22Rv1 (cell line): ENCODE data around the gene PDK2.

Source experiments
- ZFX ChIP-seq: fragments of 450-650 bp; IDR thresholded peaks from 2 replicates; pipeline ENCODE4 v1.6.1; 2017; ENCODE audit warnings: antibody characterized with exemption, borderline replicate concordance
- TF ChIP-seq, protein P1 (sequence below): fragments of 450-650 bp; IDR thresholded peaks from 2 replicates; pipeline ENCODE4 v1.5.1; 2017; ENCODE audit warnings: mild to moderate bottlenecking

GRCh38 chr17:50135316-50136095 lies 40.4 kb downstream of the PDK2 start:
- TF ChIP-seq, protein P1, sequence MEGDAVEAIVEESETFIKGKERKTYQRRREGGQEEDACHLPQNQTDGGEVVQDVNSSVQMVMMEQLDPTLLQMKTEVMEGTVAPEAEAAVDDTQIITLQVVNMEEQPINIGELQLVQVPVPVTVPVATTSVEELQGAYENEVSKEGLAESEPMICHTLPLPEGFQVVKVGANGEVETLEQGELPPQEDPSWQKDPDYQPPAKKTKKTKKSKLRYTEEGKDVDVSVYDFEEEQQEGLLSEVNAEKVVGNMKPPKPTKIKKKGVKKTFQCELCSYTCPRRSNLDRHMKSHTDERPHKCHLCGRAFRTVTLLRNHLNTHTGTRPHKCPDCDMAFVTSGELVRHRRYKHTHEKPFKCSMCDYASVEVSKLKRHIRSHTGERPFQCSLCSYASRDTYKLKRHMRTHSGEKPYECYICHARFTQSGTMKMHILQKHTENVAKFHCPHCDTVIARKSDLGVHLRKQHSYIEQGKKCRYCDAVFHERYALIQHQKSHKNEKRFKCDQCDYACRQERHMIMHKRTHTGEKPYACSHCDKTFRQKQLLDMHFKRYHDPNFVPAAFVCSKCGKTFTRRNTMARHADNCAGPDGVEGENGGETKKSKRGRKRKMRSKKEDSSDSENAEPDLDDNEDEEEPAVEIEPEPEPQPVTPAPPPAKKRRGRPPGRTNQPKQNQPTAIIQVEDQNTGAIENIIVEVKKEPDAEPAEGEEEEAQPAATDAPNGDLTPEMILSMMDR = no peak
- no peak for TF ChIP-seq ZFX
